Endometrium (tissue), 2 donors: ENCODE results near the gene RIPOR2.
"Not testable (repeated sequence)": the region's sequence is repeated elsewhere in the genome, so short reads cannot be mapped to it uniquely, and the experiment has no call there.

Source experiments
- FAIRE-seq: peaks from 2 replicates; lab custom pipeline; 2012; peaks lifted over from hg19 to GRCh38; lab: Jason Lieb, UNC
- donor health status: control.
- donor health status: control.

The RIPOR2 gene

GRCh38 chr6:24761193-24761835, 174.4 kb downstream of the RIPOR2 start:
- FAIRE-seq, result no peak

DNA sequence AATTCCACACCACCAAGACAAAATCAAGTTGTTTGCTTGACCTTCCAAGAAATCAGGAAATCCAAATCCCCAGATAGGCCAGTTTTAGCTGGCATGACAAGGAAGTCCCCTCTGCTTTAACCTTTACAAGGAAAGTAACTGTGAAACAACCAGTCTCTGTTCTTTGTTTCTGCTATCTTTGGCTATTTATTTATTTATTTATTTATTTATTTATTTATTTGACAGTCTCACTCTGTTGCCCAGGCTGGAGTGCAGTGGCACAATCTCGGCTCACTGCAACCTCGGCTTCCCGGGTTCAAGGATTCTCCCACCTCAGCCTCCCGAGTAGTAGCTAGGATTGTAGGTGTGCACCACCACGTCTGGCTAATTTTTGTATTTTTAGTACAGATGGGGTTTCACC, 175.6 kb downstream of the RIPOR2 start:
- FAIRE-seq, result no peak

GRCh38 chr6:24759718-24760117, 176.0 kb downstream of the RIPOR2 start:
- FAIRE-seq, result no peak

DNA sequence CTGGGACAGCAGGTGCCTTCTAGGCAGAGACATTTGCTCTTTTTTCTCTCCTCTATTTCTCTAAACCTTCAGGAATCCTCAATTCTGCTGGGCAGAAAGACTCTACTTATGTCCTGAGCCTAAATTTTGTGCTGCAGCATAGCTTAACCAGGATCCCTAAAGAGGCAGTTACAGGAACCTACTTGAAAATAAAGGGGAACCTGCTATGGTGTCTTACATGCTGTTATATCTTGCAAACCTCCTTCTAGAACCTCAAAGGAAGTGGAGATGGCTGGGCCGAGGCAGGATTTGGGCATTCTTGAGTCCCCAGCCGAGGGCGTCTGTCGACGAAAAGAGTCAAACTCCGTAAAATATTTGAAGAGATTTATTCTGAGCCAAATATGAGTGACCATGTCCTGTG, 178.1 kb downstream of the RIPOR2 start:
- FAIRE-seq, result no peak

DNA sequence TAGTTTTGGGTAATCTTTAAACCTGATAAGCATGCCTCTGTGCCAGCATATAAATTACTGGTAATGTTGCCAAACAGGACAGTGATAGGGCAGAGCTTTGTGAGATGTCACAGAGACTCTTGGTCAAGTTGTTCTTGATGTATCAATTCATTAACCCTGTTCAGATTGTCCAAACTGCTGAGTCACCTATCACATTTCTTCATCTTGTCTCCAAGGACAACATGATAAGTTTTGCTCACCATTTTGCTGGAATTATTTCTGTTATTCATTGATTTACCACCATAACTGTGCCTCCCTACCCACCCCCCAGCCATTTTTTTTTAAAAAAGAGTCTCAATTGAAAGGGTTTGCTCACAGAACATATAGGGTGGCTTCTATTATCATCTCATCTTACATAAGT, 180.5 kb downstream of the RIPOR2 start:
- FAIRE-seq, result no peak

DNA sequence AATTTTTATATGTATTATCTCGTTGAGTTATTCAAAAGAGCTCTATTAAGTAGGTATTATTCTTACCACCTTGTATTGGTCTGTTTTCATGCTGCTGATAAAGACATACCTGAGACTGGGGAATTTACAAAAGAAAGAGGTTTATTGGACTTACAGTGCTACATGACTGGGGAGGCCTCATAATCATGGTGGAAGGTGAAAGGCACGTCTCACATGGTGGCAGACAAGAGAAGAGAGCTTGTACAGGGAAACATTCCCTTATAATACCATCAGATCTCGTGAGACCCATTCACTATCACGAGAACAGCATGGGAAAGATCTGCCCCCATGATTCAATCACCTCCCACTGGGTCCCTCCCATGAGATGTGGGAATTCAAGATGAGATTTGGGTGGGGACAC, 181.4 kb downstream of the RIPOR2 start:
- not testable (repeated sequence) for FAIRE-seq
